Suprapubic skin (tissue), 4 donors: Measurements from ENCODE around the gene LUZP2.

ENCODE experiments used
- POLR2A ChIP-seq, 2 donors: fragments of 450-650 bp; IDR thresholded peaks; one replicate each; pipeline ENCODE4 v1.6.1; 2017; ENCODE audit warnings: antibody characterized with exemption in 2 of 2, mild to moderate bottlenecking in 2 of 2, moderate library complexity in 2 of 2
- POLR2AphosphoS5 ChIP-seq, 3 donors: sonication (generic); formaldehyde crosslinking; IDR thresholded peaks; one replicate each; pipeline ENCODE4 v1.6.1; 2017; ENCODE audit warnings: antibody characterized with exemption in 3 of 3

GRCh38 chr11:24521601-24522000 lies 24.7 kb downstream of the LUZP2 start:
- TF ChIP-seq POLR2A (IDR thresholded peaks at IDR 0.05) (no peak), POLR2AphosphoS5 (IDR thresholded peaks at IDR 0.05) (no peak)
